Panc1 (cell line): Measurements from ENCODE around the gene CDH13.

Experiments
- CTCF ChIP-seq: fragments of 450-650 bp; IDR thresholded peaks from 2 replicates; pipeline ENCODE4 v1.5.1; 2017; ENCODE audit warnings: mild to moderate bottlenecking
- POLR2AphosphoS5 ChIP-seq: IDR thresholded peaks from 2 replicates; pipeline ENCODE4 v1.6.1; 2012; ENCODE audit warnings: mild to moderate bottlenecking, low read depth, low read length, moderate library complexity
- TCF7L2 ChIP-seq: IDR thresholded peaks from 2 replicates; pipeline ENCODE4 v1.6.1; 2011; ENCODE audit warnings: mild to moderate bottlenecking, low read depth, low read length, inconsistent platforms

- TF ChIP-seq CTCF: no peak
- no peak for TF ChIP-seq POLR2AphosphoS5
- TF ChIP-seq TCF7L2: no peak
Measured at GRCh38 chr16:83059237-83059636, 432.5 kb downstream of the CDH13 start.
